ENCODE measurements around the gene ADAMTS17.

The ADAMTS17 gene

GRCh38 chr15:100061944-100062343 is 279.8 kb downstream of the ADAMTS17 start:
- Histone ChIP-seq H3K4me3 (ENCODE audit: low read depth in 1 of 2, low read length in 2 of 2) (no peak overlapping the region), H3K27ac (ENCODE audit: low read length) (no peak overlapping the region), H3K36me3 (ENCODE audit: insufficient read depth, low read length) (peaks cover 72% of the 10 kb centered on the region), H3K79me2 (ENCODE audit: insufficient read depth, low read length) (no peaks in the 10 kb centered on the region), H3K27me3 (ENCODE audit: insufficient read depth, low read length, poor library complexity) (no peaks in the 10 kb centered on the region), H4K20me1 (ENCODE audit: insufficient read depth, low read length) (no peaks in the 10 kb centered on the region), H3K4me1 (ENCODE audit: insufficient read depth, low read length) (no peaks in the 10 kb centered on the region), H3K9ac (ENCODE audit: low read depth, low read length) (no peak overlapping the region), H2AFZ (ENCODE audit: low read depth, low read length) (no peak overlapping the region), H3K4me2 (ENCODE audit: insufficient read depth, low read length) (no peak overlapping the region), H3K9me3 (ENCODE audit: insufficient read depth, low read length, severe bottlenecking) (no peaks in the 10 kb centered on the region)
- ATAC-seq (ENCODE audit: insufficient read depth, low read depth) (no peak), DNase-seq (no peak)
- TF ChIP-seq EZH2 (IDR thresholded peaks at IDR 0.05; ENCODE audit: borderline replicate concordance, low read depth, low read length, severe bottlenecking) = no peak
- no peak for TF ChIP-seq CTCF (IDR thresholded peaks at IDR 0.05; ENCODE audit: borderline replicate concordance, extremely low read depth, low read length, poor library complexity, severe bottlenecking)

DNA sequence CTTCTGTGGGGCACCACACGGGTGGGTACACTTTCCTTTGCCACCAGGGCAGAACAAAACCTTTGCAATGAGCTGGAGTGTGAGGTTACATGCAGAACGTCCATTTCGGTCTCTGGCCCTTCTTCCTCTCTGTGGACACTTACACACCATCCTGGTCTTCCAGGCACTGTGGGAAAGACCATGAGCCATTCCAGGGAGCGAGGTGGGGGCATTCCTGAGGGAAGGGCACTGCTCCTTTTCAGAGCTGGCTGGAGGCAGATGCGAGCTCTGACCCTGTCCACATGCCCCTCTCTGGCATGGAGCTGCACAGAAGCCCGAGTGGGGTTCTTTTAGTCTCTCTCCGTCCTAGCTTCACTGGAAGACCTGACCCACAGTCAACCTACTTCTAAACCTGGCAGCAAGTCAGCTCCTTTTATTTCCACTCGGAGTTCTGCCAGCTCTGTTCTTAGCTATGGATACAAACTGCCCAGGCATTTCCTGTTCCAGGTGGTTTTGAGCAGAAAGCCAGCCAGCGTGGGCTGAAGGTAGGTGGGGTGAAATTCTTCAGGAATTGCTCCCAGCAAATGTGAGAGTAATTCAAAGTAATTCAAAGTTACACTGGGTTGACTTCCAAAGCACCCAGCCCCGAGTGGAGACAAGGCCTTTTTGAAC is 281.4 kb downstream of the ADAMTS17 start:
- no peak for DNase-seq
- Histone ChIP-seq H3K27ac (ENCODE audit: low read length) (no peak overlapping the region), H3K9ac (ENCODE audit: low read depth, low read length) (no peak overlapping the region), H3K4me1 (ENCODE audit: insufficient read depth, low read length) (no peaks in the 10 kb centered on the region), H2AFZ (ENCODE audit: low read depth, low read length) (no peak overlapping the region), H3K79me2 (ENCODE audit: insufficient read depth, low read length) (no peaks in the 10 kb centered on the region), H4K20me1 (ENCODE audit: insufficient read depth, low read length) (no peaks in the 10 kb centered on the region), H3K9me3 (ENCODE audit: insufficient read depth, low read length, severe bottlenecking) (no peaks in the 10 kb centered on the region), H3K27me3 (ENCODE audit: insufficient read depth, low read length, poor library complexity) (no peaks in the 10 kb centered on the region), H3K4me2 (ENCODE audit: insufficient read depth, low read length) (no peak overlapping the region), H3K4me3 (ENCODE audit: low read depth in 1 of 2, low read length in 2 of 2) (no peak overlapping the region), H3K36me3 (ENCODE audit: insufficient read depth, low read length) (peaks cover 71% of the 10 kb centered on the region)
- no peak for TF ChIP-seq EZH2 (IDR thresholded peaks at IDR 0.05; ENCODE audit: borderline replicate concordance, low read depth, low read length, severe bottlenecking)
- TF ChIP-seq CTCF (IDR thresholded peaks at IDR 0.05; ENCODE audit: borderline replicate concordance, extremely low read depth, low read length, poor library complexity, severe bottlenecking) = no peak
- ATAC-seq (ENCODE audit: insufficient read depth, low read depth) = no peak

- no peak overlapping the region for H3K27ac ChIP-seq (ENCODE audit: low read length)
Observed at GRCh38 chr15:100059521-100059920, 282.3 kb downstream of the ADAMTS17 start.

More at GRCh38 chr15:100059521-100059920, 282.3 kb downstream of the ADAMTS17 start:
- ATAC-seq (ENCODE audit: insufficient read depth, low read depth) (no peak), DNase-seq (no peak)
- no peak overlapping the region for H2AFZ ChIP-seq (ENCODE audit: low read depth, low read length)
- no peaks in the 10 kb centered on the region for H3K4me1 ChIP-seq (ENCODE audit: insufficient read depth, low read length)
- H3K36me3 ChIP-seq (ENCODE audit: insufficient read depth, low read length) = peaks cover 70% of the 10 kb centered on the region
- no peak overlapping the region for H3K9ac ChIP-seq (ENCODE audit: low read depth, low read length)
- H4K20me1 ChIP-seq (ENCODE audit: insufficient read depth, low read length) = no peaks in the 10 kb centered on the region
- H3K4me3 ChIP-seq (ENCODE audit: low read depth in 1 of 2, low read length in 2 of 2) = no peak overlapping the region
- TF ChIP-seq EZH2 (IDR thresholded peaks at IDR 0.05; ENCODE audit: borderline replicate concordance, low read depth, low read length, severe bottlenecking) (no peak), CTCF (IDR thresholded peaks at IDR 0.05; ENCODE audit: borderline replicate concordance, extremely low read depth, low read length, poor library complexity, severe bottlenecking) (no peak)
- no peaks in the 10 kb centered on the region for H3K9me3 ChIP-seq (ENCODE audit: insufficient read depth, low read length, severe bottlenecking)
- no peaks in the 10 kb centered on the region for H3K27me3 ChIP-seq (ENCODE audit: insufficient read depth, low read length, poor library complexity)
- no peaks in the 10 kb centered on the region for H3K79me2 ChIP-seq (ENCODE audit: insufficient read depth, low read length)
- H3K4me2 ChIP-seq (ENCODE audit: insufficient read depth, low read length) = no peak overlapping the region
